Choroid plexus epithelial cell (primary cell): Measurements from ENCODE around the gene LEP.

ENCODE experiments used
- DNase-seq: peaks from one replicate; pipeline ENCODE4 v3.0.0-alpha.2; 2010; ENCODE audit warnings: low read depth
- H3K4me3 ChIP-seq: 2 replicates; pipeline ENCODE4 v1.5.1; 2011; ENCODE audit warnings: low read depth, mild to moderate bottlenecking, control low read depth, low read length, moderate library complexity
- TF ChIP-seq, protein P1 (sequence below): conservative IDR thresholded peaks from 2 replicates; pipeline ENCODE4 v1.5.1; 2011; ENCODE audit warnings: low read depth, mild to moderate bottlenecking, control low read depth, inconsistent platforms, low read length, moderate library complexity

Gene LEP

DNA sequence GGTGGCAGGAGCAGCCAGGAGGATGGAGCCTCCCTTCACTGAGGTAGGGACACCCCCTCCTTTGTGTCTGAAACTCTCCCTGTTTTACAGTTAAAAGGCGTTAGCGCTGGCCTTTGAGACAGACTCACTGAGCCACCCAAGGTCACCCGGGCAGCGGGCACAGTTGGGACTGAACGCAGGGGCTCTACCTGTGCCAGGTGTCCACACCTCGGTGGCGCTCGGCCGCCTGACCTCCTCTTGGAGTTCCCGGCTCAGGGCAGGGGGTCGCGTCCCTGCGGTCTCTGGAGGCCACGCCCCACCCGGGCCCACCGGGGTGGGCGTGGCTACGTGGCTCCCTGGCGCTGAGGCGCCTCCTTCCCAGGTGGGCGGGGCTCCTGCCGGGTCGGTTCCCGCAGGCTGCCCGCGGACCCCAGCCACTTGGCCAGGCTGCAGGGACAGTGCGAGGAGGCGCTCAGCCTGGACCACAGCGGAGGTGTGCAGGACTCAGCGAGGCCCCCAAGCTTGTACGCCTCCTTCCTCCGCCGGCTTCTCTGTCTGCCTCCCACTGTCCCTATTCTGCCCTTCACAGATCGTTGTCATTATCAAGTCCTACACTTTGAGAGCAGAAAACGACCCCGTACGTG is 39.9 kb upstream of the LEP start:
- DNase-seq = no peak
- no peak overlapping the region for H3K4me3 ChIP-seq
- TF ChIP-seq, protein P1, sequence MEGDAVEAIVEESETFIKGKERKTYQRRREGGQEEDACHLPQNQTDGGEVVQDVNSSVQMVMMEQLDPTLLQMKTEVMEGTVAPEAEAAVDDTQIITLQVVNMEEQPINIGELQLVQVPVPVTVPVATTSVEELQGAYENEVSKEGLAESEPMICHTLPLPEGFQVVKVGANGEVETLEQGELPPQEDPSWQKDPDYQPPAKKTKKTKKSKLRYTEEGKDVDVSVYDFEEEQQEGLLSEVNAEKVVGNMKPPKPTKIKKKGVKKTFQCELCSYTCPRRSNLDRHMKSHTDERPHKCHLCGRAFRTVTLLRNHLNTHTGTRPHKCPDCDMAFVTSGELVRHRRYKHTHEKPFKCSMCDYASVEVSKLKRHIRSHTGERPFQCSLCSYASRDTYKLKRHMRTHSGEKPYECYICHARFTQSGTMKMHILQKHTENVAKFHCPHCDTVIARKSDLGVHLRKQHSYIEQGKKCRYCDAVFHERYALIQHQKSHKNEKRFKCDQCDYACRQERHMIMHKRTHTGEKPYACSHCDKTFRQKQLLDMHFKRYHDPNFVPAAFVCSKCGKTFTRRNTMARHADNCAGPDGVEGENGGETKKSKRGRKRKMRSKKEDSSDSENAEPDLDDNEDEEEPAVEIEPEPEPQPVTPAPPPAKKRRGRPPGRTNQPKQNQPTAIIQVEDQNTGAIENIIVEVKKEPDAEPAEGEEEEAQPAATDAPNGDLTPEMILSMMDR = no peak

- no peak overlapping the region for H3K4me3 ChIP-seq
- TF ChIP-seq, protein P1 = no peak
- no peak for DNase-seq
Measured at GRCh38 chr7:128201690-128202085, 39.4 kb upstream of the LEP start.

- DNase-seq = no peak
- no peak overlapping the region for H3K4me3 ChIP-seq
- TF ChIP-seq, protein P1 = no peak
Measured at GRCh38 chr7:128202287-128202957, 38.7 kb upstream of the LEP start.

DNA sequence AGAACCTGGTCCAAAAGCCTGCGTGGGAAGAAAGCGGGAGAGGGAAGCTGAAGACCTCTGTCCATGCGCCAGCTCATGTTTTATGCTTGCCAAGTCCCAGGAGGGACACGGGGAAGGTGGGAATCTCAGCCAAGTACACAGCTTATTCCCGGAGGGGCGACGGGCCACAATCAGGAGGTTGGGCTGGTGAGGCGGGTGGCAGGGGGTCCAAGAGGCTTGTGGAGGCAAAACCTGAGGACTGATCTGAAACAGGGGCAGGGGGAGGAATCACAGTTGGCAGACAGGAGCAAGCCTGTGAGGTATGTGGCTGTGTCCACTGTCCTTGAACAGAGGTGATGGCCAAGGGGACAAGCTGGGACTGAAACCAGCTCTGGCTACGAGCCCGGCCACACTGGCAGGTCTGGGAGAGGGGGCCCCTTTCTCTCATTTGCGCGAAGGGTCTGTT is 38.0 kb upstream of the LEP start:
- DNase-seq = no peak
- no peak overlapping the region for H3K4me3 ChIP-seq
- TF ChIP-seq, protein P1 = no peak

DNA sequence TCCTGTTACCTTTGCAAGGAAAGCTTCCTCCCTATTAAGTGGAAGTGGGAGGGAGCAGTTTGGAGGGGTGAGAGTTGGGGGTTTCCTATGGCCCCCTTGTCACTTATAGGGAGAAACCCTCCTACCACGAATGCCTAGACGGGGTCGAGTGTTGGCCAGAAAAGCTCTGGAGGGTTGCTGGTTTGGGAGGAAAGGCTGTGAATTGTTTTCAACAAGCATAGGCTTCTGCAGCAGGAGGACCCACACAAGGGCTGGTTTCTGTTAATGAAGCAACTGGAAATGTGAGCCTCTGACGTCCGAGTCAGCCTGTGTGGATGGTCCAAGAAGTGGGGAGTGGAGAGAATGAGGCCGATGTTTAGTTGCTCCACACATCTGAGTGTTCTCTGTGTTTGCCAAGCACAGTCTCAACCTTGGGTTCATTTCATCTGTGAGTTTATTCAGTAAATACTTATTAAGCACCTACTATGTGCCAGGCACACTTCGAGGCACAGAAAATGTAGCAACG is 37.3 kb upstream of the LEP start:
- H3K4me3 ChIP-seq = no peak overlapping the region
- TF ChIP-seq, protein P1 = no peak
- peak; percentile 29 for DNase-seq

- no peak for DNase-seq
- TF ChIP-seq, protein P1 = no peak
- no peak overlapping the region for H3K4me3 ChIP-seq
Measured at GRCh38 chr7:128204455-128204854, 36.6 kb upstream of the LEP start.
